Central memory CD4-positive, alpha-beta T cell (primary cell): Measurements from ENCODE around the gene ZNF792.
"Not testable (repeated sequence)": the region's sequence is repeated elsewhere in the genome, so short reads cannot be mapped to it uniquely, and the experiment has no call there.

Experiments used
- DNase-seq: peaks from one replicate; pipeline ENCODE4 v3.0.0; 2022
- total RNA-seq, 3 experiments: gene quantifications; one replicate each; lab custom pipeline; 2026; lab: John Stamatoyannopoulos, UW

Gene ZNF792
- total RNA-seq: 6.6 to 64.1 (median 24.9) reads per million in 3 experiments

- peak; percentile 30 for DNase-seq
Measured at GRCh38 chr19:34963573-34964406, at the start of gene ZNF792. ZNF792 (minus strand) TSS chr19:34964229; CDS start chr19:34963662, 567 bp downstream.

- peak; percentile 75 for DNase-seq
Measured at GRCh38 chr19:35013041-35013819, 49.2 kb upstream of the ZNF792 start.

- DNase-seq: no peak
Measured at GRCh38 chr19:35011737-35012682, 48.0 kb upstream of the ZNF792 start.

GRCh38 chr19:35011091-35011689 lies 47.2 kb upstream of the ZNF792 start:
- no peak for DNase-seq

- no peak for DNase-seq
Measured at GRCh38 chr19:35009424-35010415, 45.7 kb upstream of the ZNF792 start.

GRCh38 chr19:35008891-35009341 lies 44.9 kb upstream of the ZNF792 start:
- no peak for DNase-seq

GRCh38 chr19:35007427-35007826 lies 43.4 kb upstream of the ZNF792 start:
- DNase-seq: not testable (repeated sequence)

GRCh38 chr19:35006999-35007365 lies 43.0 kb upstream of the ZNF792 start:
- no peak for DNase-seq

GRCh38 chr19:35006342-35006998 lies 42.4 kb upstream of the ZNF792 start:
- no peak for DNase-seq

- DNase-seq: not testable (repeated sequence)
Measured at GRCh38 chr19:35006007-35006341, 41.9 kb upstream of the ZNF792 start.

GRCh38 chr19:35005256-35005977 lies 41.4 kb upstream of the ZNF792 start:
- DNase-seq: no peak

GRCh38 chr19:35004517-35005255 lies 40.7 kb upstream of the ZNF792 start:
- no peak for DNase-seq

GRCh38 chr19:35002037-35002535 lies 38.1 kb upstream of the ZNF792 start:
- DNase-seq: no peak

GRCh38 chr19:35000647-35001501 lies 36.8 kb upstream of the ZNF792 start:
- peak; percentile 72 for DNase-seq

- DNase-seq: no peak
Measured at GRCh38 chr19:35000338-35000646, 36.3 kb upstream of the ZNF792 start.

GRCh38 chr19:34999498-35000337 lies 35.7 kb upstream of the ZNF792 start, which contains the start of gene GRAMD1A:
GRAMD1A (plus strand) TSS chr19:35000323; CDS start chr19:35000479, 156 bp downstream.
- DNase-seq: peak; percentile 58
